ENCODE measurements around the gene EIF1AD.

The EIF1AD gene, protein sequence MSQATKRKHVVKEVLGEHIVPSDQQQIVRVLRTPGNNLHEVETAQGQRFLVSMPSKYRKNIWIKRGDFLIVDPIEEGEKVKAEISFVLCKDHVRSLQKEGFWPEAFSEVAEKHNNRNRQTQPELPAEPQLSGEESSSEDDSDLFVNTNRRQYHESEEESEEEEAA

GRCh38 chr11:66001942-66002647 lies at the start of gene EIF1AD, which contains the start of gene BANF1:
Gene EIF1AD, minus strand, starts transcription at chr11:66002157. Its CDS starts 1,768 bp downstream, at chr11:66000389.
Gene BANF1, plus strand, starts transcription at chr11:66002503. Its CDS starts 748 bp downstream, at chr11:66003251.
- peak; percentile 96 for DNase-seq (ENCODE audit: extremely low read depth, low read depth)
- no peak for TF ChIP-seq CTCF (IDR thresholded peaks at IDR 0.05; ENCODE audit: low read depth, low read length, missing control alignments)
- H3K4me3 ChIP-seq (replicated peaks; ENCODE audit: low read depth, low read length) = peak within 1 kb of the TSS; percentile 98

DNA sequence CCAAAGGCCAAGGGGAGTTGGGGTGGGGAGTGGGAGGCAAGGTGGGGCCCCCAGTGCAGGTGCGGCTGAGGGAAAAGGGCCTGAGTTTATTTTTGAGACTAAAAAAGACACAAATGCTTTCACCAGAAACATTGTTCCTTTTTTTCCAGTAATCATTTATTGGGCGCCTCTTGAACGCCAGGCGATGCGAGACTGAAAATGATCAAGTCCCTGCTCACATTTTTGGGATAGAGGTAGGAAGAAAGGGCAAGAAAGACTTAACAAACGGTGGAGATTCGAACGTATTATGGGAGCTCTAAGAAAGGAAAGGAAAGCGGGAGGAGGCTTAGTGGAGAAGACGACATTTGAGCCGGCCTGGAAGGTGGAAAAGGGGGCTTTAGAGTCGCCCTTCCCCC lies 49.4 kb upstream of the EIF1AD start:
- TF ChIP-seq CTCF (IDR thresholded peaks at IDR 0.05; ENCODE audit: low read depth, low read length, missing control alignments) = no peak
- no peak for DNase-seq (ENCODE audit: extremely low read depth, low read depth)
- H3K4me3 ChIP-seq (replicated peaks; ENCODE audit: low read depth, low read length) = peak overlapping the region; percentile 97

- no peak overlapping the region; the same call in 1 of the 2 replicates for H3K4me3 ChIP-seq (replicated peaks; ENCODE audit: low read depth, low read length)
- no peak for TF ChIP-seq CTCF (IDR thresholded peaks at IDR 0.05; ENCODE audit: low read depth, low read length, missing control alignments)
- DNase-seq (ENCODE audit: extremely low read depth, low read depth) = no peak
These were observed 48.7 kb upstream of the EIF1AD start for GRCh38 chr11:66050581-66051231.

GRCh38 chr11:66048547-66049323 lies 46.8 kb upstream of the EIF1AD start, which contains the start of gene GAL3ST3:
Gene GAL3ST3, minus strand, starts transcription at chr11:66049161. Its CDS starts 3,746 bp downstream, at chr11:66045415.
- no peak within 1 kb of the TSS for H3K4me3 ChIP-seq (replicated peaks; ENCODE audit: low read depth, low read length)
- no peak for DNase-seq (ENCODE audit: extremely low read depth, low read depth)
- no peak for TF ChIP-seq CTCF (IDR thresholded peaks at IDR 0.05; ENCODE audit: low read depth, low read length, missing control alignments)

DNA sequence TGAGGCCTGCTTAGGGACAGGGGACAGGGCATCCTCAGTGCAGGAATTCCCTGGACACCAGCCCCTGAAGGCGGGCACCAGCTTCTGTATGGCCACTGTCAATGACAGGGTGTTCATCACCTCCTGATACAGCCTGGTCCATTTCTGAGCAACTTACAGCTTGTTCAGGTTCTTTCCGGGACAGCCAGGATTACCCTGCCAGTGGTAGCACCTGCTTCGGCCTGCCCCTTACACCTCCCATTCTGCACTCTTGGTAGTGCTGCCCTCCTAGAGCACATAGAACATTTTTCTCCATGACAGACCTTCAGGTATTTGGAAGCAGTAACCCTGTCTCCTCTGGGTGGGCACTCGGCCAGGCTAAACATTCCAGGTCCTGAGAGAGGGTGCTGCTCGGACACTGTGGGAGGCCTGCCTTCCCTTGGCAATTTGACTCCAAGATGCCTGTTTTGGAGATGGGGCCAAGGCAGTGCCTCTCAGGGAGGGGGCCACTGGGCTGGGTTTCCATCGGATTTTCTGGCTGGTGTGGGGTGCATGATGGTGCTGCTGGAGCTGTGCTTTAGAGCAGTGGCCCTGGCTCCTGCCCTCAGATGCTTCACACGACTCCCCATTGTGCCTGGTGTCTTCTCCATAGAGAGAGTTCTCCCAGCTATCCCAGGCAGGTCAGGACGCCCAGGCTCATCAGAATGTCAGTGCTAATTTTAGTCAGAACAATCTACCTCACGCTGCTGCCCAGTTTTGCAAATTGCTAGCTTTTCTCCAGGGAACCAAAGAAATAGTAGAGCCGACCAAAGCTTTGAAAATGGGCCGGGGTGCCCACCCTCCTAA lies 45.8 kb upstream of the EIF1AD start:
- TF ChIP-seq CTCF (IDR thresholded peaks at IDR 0.05; ENCODE audit: low read depth, low read length, missing control alignments) = no peak
- no peak overlapping the region for H3K4me3 ChIP-seq (replicated peaks; ENCODE audit: low read depth, low read length)
- no peak for DNase-seq (ENCODE audit: extremely low read depth, low read depth)

GRCh38 chr11:66046901-66047300 lies 44.9 kb upstream of the EIF1AD start:
- no peak for TF ChIP-seq CTCF (IDR thresholded peaks at IDR 0.05; ENCODE audit: low read depth, low read length, missing control alignments)

More at GRCh38 chr11:66046901-66047300, 44.9 kb upstream of the EIF1AD start:
- H3K4me3 ChIP-seq (replicated peaks; ENCODE audit: low read depth, low read length) = no peak overlapping the region
- no peak for DNase-seq (ENCODE audit: extremely low read depth, low read depth)
